ENCODE results near the gene RDH11.

- no peak for TF ChIP-seq POLR2A (IDR thresholded peaks at IDR 0.05)
- TF ChIP-seq, protein P1, sequence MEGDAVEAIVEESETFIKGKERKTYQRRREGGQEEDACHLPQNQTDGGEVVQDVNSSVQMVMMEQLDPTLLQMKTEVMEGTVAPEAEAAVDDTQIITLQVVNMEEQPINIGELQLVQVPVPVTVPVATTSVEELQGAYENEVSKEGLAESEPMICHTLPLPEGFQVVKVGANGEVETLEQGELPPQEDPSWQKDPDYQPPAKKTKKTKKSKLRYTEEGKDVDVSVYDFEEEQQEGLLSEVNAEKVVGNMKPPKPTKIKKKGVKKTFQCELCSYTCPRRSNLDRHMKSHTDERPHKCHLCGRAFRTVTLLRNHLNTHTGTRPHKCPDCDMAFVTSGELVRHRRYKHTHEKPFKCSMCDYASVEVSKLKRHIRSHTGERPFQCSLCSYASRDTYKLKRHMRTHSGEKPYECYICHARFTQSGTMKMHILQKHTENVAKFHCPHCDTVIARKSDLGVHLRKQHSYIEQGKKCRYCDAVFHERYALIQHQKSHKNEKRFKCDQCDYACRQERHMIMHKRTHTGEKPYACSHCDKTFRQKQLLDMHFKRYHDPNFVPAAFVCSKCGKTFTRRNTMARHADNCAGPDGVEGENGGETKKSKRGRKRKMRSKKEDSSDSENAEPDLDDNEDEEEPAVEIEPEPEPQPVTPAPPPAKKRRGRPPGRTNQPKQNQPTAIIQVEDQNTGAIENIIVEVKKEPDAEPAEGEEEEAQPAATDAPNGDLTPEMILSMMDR (IDR thresholded peaks at IDR 0.05), result no peak
These were observed 68.0 kb downstream of the RDH11 start for GRCh38 chr14:67627519-67627918.

Measured in thyroid gland (tissue), 4 donors.